ENCODE data around the gene ETFDH. TPM values are rescaled to one million over a fixed set of nuclear protein-coding genes. Genes with fewer than 3 reads are reported as not detected.
"Not testable (repeated sequence)": the region's sequence is repeated elsewhere in the genome, so short reads cannot be mapped to it uniquely, and the experiment has no call there.

Gene ETFDH
- total RNA-seq, 1 donor from 2014 or later, result 20.8 TPM

GRCh38 chr4:158746537-158746936, 74.4 kb downstream of the ETFDH start:
- H3K4me3 Mint-ChIP-seq; intact Hi-C loops (cut with micrococcal nuclease); H3K27ac Mint-ChIP-seq; H3K36me3 Mint-ChIP-seq (ENCODE audit: low read depth); H3K9me3 Mint-ChIP-seq; H3K4me1 Mint-ChIP-seq; H3K27me3 Mint-ChIP-seq: not testable (repeated sequence)
- peak; percentile 18 for DNase-seq

GRCh38 chr4:158750379-158750778, 78.3 kb downstream of the ETFDH start:
- no peaks in the 10 kb centered on the region for H3K4me1 Mint-ChIP-seq
- H3K36me3 Mint-ChIP-seq (ENCODE audit: low read depth), result no peaks in the 10 kb centered on the region
- DNase-seq, result no peak
- no peak overlapping the region for H3K27ac Mint-ChIP-seq
- no peak overlapping the region for H3K4me3 Mint-ChIP-seq
- intact Hi-C loops (cut with micrococcal nuclease), result no loop called here
- peaks cover 14% of the 10 kb centered on the region for H3K27me3 Mint-ChIP-seq
- H3K9me3 Mint-ChIP-seq, result no peaks in the 10 kb centered on the region

- Mint-ChIP-seq H3K9me3 (no peaks in the 10 kb centered on the region), H3K4me1 (no peaks in the 10 kb centered on the region), H3K4me3 (no peak overlapping the region), H3K27me3 (peaks cover 32% of the 10 kb centered on the region), H3K27ac (no peak overlapping the region), H3K36me3 (ENCODE audit: low read depth) (no peaks in the 10 kb centered on the region)
- intact Hi-C loops (cut with micrococcal nuclease), result no loop called here
- DNase-seq, result no peak
Measured at GRCh38 chr4:158754385-158755180, 82.5 kb downstream of the ETFDH start.

- H3K27ac Mint-ChIP-seq; H3K4me3 Mint-ChIP-seq; H3K4me1 Mint-ChIP-seq; intact Hi-C loops (cut with micrococcal nuclease); H3K9me3 Mint-ChIP-seq; DNase-seq; H3K36me3 Mint-ChIP-seq (ENCODE audit: low read depth): not testable (repeated sequence)
- H3K27me3 Mint-ChIP-seq, result peaks cover 32% of the 10 kb centered on the region
Measured at GRCh38 chr4:158755819-158756218, 83.7 kb downstream of the ETFDH start.

GRCh38 chr4:158756588-158756987, 84.5 kb downstream of the ETFDH start:
- H3K27me3 Mint-ChIP-seq, result peaks cover 29% of the 10 kb centered on the region
- intact Hi-C loops (cut with micrococcal nuclease), result no loop called here
- H3K4me1 Mint-ChIP-seq, result peaks cover 4% of the 10 kb centered on the region
- peaks cover 2% of the 10 kb centered on the region for H3K9me3 Mint-ChIP-seq
- no peak overlapping the region for H3K4me3 Mint-ChIP-seq
- no peak for DNase-seq
- no peak overlapping the region for H3K27ac Mint-ChIP-seq
- no peaks in the 10 kb centered on the region for H3K36me3 Mint-ChIP-seq (ENCODE audit: low read depth)

- no peak overlapping the region for H3K4me3 Mint-ChIP-seq
- peaks cover 4% of the 10 kb centered on the region for H3K9me3 Mint-ChIP-seq
- intact Hi-C loops (cut with micrococcal nuclease), result no loop called here
- H3K27ac Mint-ChIP-seq, result no peak overlapping the region
- peaks cover 5% of the 10 kb centered on the region for H3K4me1 Mint-ChIP-seq
- peaks cover 29% of the 10 kb centered on the region for H3K27me3 Mint-ChIP-seq
- H3K36me3 Mint-ChIP-seq (ENCODE audit: low read depth), result no peaks in the 10 kb centered on the region
- no peak for DNase-seq
Measured at GRCh38 chr4:158758142-158758541, 86.0 kb downstream of the ETFDH start.

GRCh38 chr4:158758703-158759102, 86.6 kb downstream of the ETFDH start:
- H3K36me3 Mint-ChIP-seq (ENCODE audit: low read depth), result no peaks in the 10 kb centered on the region
- peaks cover 5% of the 10 kb centered on the region for H3K4me1 Mint-ChIP-seq
- H3K27ac Mint-ChIP-seq, result no peak overlapping the region
- intact Hi-C loops (cut with micrococcal nuclease), result no loop called here
- DNase-seq, result no peak
- H3K4me3 Mint-ChIP-seq, result no peak overlapping the region
- H3K27me3 Mint-ChIP-seq, result peaks cover 29% of the 10 kb centered on the region
- H3K9me3 Mint-ChIP-seq, result peaks cover 4% of the 10 kb centered on the region

Other genes starting within 250 kb of the ETFDH start
- gene RXFP1, start 150.4 kb upstream of the ETFDH start, total RNA-seq, result not detected in 2 replicates
- 16.7 and 18.8 TPM in 2 replicates for gene C4orf46, start 409 bp upstream of the ETFDH start, total RNA-seq
- 62.9 and 64.7 TPM in 2 replicates for gene PPID, start 51.1 kb downstream of the ETFDH start, total RNA-seq
- gene FNIP2, start 96.7 kb downstream of the ETFDH start, total RNA-seq, result 19.1 and 19.2 TPM in 2 replicates

Measured in activated CD4-positive, alpha-beta T cell treated with anti-CD3 and anti-CD28 coated beads, Interleukin-2, amount 10 ng/mL, durations not matched to agents 24 days and 14 days (primary cell).